Thoracic aorta (tissue), 2 donors: ENCODE measurements around the gene OSM. TPM values are rescaled to one million over a fixed set of nuclear protein-coding genes. Genes with fewer than 3 reads are reported as not detected.

ENCODE experiments used
- ATAC-seq: fragments of 150-250 bp; one replicate; pipeline ENCODE4 v1.8.0; 2017; ENCODE audit warnings: low read depth; ENCODE audit not compliant: insufficient number of reproducible peaks, low FRiP score
- DNase-seq: peaks from one replicate; pipeline ENCODE4 v3.0.0-alpha.2; 2020; ENCODE audit warnings: low spot score
- H3K27ac ChIP-seq, 2 donors: fragments of 200-600 bp; sonication (generic); 1 replicate in 1 of 2; 2 replicates in 1 of 2; pipeline ENCODE4 v1.5.1; 2016; ENCODE audit warnings: mild to moderate bottlenecking in 2 of 2, moderate library complexity in 2 of 2
- H3K27me3 ChIP-seq: fragments of 200-600 bp; sonication (generic); replicated peaks from 2 replicates; pipeline ENCODE4 v1.6.0; 2016; ENCODE audit warnings: mild to moderate bottlenecking; ENCODE audit not compliant: insufficient read depth
- H3K36me3 ChIP-seq: fragments of 200-600 bp; sonication (generic); one replicate; pipeline ENCODE4 v1.5.1; 2016
- H3K4me1 ChIP-seq, 2 donors: fragments of 200-600 bp; sonication (generic); 1 replicate in 1 of 2; 2 replicates in 1 of 2; pipeline versions ENCODE4 v1.5.1 to v1.6.0; 2016; ENCODE audit warnings: low read depth in 2 of 2, mild to moderate bottlenecking in 1 of 2; ENCODE audit not compliant: control insufficient read depth in 1 of 2
- H3K4me3 ChIP-seq: fragments of 200-600 bp; sonication (generic); 2 replicates; pipeline ENCODE4 v1.5.1; 2016; ENCODE audit warnings: mild to moderate bottlenecking
- H3K9me3 ChIP-seq: fragments of 200-600 bp; sonication (generic); 2 replicates; pipeline ENCODE4 v1.5.1; 2016
- total RNA-seq, 2 donors: library from RNA; depleted of rRNA; stranded (reverse); fragments of >200 nt; gene quantifications; one replicate each; pipeline versions ENCODE4 v1.1.0 to v1.2.3, GENCODE V29; 2016
- TF ChIP-seq, protein P1 (sequence below): fragments of 200-600 bp; sonication (generic); IDR thresholded peaks from one replicate; pipeline ENCODE4 v1.5.1; 2019; ENCODE audit warnings: antibody characterized with exemption

The OSM gene
- 10 to 100 TPM in 1 of 2 donors, 1 to 10 TPM in 1; 3.5 to 27.1 TPM for total RNA-seq

DNA sequence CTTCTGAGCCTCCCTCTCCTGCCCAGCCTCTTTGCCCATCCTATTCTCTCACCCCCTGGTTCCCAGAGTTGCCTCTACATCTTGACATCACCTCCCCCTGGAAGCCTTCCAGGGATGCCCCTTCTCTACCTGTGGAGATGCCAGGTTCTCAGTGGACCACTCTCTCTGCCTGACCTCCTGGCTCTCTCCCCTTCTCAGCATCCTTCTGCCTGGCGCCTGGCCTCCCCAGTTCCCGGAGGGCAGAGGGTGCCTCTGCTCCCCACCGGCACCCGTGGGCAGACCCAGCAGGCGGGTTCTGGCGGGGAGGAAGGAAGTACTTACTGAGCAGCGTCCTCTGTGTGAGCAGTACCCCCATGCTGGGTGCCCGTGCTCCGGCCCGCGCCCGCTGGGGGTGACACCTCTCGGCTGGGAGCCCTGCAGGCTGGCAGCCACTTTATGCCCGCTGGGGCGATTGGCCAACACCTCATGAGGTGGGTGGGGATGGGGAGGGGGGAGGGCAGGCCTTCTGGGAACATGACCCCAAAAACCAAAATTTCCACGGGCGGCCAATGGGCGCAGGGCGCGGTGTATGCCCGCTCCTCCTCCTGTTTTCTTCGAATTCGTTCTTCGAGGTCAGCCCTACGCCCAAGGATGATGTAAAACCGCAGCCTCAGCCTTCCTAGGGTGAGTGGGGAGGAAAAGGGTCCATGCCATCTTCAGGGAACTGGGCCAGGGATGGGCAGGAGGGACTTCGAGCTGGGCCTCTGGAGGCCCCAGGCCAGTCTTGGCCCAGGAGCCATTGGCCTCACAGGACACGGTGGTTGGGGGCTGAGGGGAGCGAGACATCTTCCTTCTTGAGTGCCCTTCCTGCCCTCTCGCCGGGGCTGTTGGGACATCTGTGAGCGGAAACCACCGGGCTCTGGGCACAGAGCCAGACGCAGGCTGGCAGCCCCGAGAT is at the start of gene OSM:
OSM (minus strand) TSS at position 407 of the 937 bp plus-strand sequence; CDS start at position 355, 52 bp downstream.
- DNase-seq, result no peak
- no peaks in the 10 kb centered on the region for H3K4me1 ChIP-seq
- peak within 1 kb of the TSS; percentile 60 for H3K4me3 ChIP-seq
- no peaks in the 10 kb centered on the region for H3K9me3 ChIP-seq
- no peaks in the 10 kb centered on the region for H3K27me3 ChIP-seq
- peak within 1 kb of the TSS in 1 of 2 donors; percentile 41 for H3K27ac ChIP-seq
- TF ChIP-seq, protein P1, sequence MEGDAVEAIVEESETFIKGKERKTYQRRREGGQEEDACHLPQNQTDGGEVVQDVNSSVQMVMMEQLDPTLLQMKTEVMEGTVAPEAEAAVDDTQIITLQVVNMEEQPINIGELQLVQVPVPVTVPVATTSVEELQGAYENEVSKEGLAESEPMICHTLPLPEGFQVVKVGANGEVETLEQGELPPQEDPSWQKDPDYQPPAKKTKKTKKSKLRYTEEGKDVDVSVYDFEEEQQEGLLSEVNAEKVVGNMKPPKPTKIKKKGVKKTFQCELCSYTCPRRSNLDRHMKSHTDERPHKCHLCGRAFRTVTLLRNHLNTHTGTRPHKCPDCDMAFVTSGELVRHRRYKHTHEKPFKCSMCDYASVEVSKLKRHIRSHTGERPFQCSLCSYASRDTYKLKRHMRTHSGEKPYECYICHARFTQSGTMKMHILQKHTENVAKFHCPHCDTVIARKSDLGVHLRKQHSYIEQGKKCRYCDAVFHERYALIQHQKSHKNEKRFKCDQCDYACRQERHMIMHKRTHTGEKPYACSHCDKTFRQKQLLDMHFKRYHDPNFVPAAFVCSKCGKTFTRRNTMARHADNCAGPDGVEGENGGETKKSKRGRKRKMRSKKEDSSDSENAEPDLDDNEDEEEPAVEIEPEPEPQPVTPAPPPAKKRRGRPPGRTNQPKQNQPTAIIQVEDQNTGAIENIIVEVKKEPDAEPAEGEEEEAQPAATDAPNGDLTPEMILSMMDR, result no peak
- no peaks in the 10 kb centered on the region for H3K36me3 ChIP-seq
- ATAC-seq, result no peak

DNA sequence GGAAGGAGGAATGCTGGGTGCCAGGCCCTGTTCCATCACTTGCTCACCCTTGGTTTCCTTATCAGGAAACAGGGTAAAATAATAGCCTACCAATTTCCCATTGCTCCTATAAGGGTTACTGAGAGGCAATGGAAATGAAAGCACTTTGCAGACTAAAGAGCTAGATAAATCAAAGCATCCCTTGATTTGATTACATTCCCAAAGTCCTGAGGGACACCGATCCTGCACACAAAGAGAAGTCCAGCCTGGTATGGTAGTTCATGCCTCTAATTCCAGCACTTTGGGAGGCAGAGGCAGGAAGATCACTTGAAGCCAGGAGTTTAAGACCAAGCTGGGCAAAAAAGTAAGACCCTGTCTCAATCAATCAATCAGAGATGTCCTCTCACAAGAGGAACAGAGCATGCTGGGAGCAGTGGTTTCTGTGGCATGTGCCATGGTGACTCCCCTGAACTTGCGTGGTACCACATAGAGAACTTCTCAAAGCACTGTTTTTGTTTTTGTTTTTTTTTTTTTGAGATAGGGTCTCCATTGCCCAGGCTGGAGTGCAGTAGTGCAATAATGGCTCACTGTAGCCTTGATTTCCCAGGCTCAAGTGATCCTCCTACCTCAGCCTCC is 49.4 kb upstream of the OSM start:
- TF ChIP-seq, protein P1, result no peak
- Histone ChIP-seq H3K9me3 (no peaks in the 10 kb centered on the region), H3K27me3 (no peaks in the 10 kb centered on the region), H3K4me3 (no peak overlapping the region), H3K36me3 (peaks cover 6% of the 10 kb centered on the region), H3K27ac (peak overlapping the region; percentile 14 to 27), H3K4me1 (peaks cover 59 to 88% of the 10 kb centered on the region in 2 donors)
- ATAC-seq, result no peak
- no peak for DNase-seq

DNA sequence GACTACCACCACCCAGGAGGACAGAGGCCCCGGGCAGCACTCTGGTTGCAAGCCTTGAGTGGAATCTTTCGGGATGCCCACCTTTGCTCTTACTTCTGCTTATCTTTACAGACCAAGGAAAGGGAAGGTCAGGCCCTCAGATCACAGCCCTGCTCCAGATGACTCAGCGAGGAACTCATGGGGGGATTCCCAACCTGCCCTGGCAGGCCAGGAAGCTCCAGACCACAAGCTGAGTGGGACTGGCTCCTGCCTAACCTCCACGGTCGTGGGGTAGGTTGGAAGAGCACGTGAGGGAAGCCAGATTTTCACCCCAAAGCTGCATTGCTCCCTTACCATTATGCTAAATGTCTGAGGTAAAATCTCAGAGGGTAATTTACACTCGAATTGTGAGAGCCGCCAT is 48.3 kb upstream of the OSM start:
- Histone ChIP-seq H3K4me1 (peaks cover 59 to 88% of the 10 kb centered on the region in 2 donors), H3K27me3 (no peaks in the 10 kb centered on the region), H3K27ac (no peak overlapping the region), H3K4me3 (no peak overlapping the region), H3K9me3 (no peaks in the 10 kb centered on the region), H3K36me3 (peaks cover 1% of the 10 kb centered on the region)
- DNase-seq (no peak), ATAC-seq (no peak)
- TF ChIP-seq, protein P1, result no peak

DNA sequence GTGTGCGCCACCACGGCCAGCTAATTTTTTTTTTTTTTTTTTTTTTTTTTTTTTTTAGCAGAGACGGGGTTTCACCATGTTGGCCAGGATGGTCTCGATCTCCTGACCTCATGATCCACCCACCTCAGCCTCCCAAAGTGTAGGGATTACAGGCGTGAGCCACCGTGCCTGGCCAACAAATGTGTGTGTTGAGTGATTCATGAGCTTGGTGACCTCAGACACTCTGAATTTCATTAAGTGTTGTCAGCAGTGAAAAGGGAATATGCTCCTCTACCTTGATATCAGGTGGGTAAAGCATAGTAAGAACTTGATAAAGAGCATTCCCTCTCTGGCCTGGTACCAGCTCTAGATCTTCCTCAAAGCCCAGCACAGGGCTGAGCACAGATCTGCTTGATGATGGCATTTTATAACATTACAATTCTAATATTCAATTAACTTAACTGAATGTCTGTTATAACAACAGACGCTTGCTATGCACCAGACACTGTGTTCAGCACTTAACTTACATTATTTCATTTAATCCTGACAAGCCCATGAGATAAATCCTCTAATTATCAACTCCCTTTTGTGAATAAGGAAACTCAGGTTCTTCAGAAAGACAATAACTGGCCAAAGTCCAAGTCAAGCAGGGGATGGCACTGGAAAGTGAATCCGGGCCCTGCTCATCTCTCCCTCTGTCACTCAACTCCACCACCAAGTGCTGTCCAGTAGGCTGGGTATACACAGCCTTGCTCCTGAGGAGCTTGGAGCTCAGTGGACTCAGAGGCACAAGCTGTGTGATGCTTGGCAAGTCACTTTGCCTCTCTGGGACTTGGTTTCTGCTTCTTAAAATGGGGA is 47.1 kb upstream of the OSM start:
- peaks cover 61 to 88% of the 10 kb centered on the region in 2 donors for H3K4me1 ChIP-seq
- H3K9me3 ChIP-seq, result no peaks in the 10 kb centered on the region

More for the DNA sequence above, 47.1 kb upstream of the OSM start:
- Histone ChIP-seq H3K27ac (peak overlapping the region; percentile 19 to 37), H3K4me3 (no peak overlapping the region), H3K27me3 (no peaks in the 10 kb centered on the region), H3K36me3 (no peaks in the 10 kb centered on the region)
- no peak for DNase-seq
- TF ChIP-seq, protein P1, result no peak
- no peak for ATAC-seq
